ENCODE measurements around the gene SLC4A8. TPM values are rescaled to one million over a fixed set of nuclear protein-coding genes. Genes with fewer than 3 reads are reported as not detected.

SLC4A8 gene
- total and polyA plus RNA-seq, 9 of the 15 experiments (the other 6 are each of a cell fraction or from before 2014, with no cell fraction given) = 0.04 to 1.5 (median 0.12) TPM; not detected in 2

GRCh38 chr12:51519755-51520154 is 95.1 kb downstream of the SLC4A8 start:
- no peak overlapping the region for H3K27ac ChIP-seq (ENCODE audit: extremely low read depth, low read depth, low read length)
- intact Hi-C loops (cut with micrococcal nuclease) = no loop called here
- no peaks in the 10 kb centered on the region for H3K9me1 ChIP-seq (ENCODE audit: control insufficient read depth, insufficient read depth, low read length)
- H3K79me2 ChIP-seq (ENCODE audit: control insufficient read depth, insufficient read depth, low read length) = no peaks in the 10 kb centered on the region
- DNase-seq (ENCODE audit: extremely low read depth in 1 of 4, low spot score in 3 of 4) (no peak), FAIRE-seq (no peak), ATAC-seq (no peak)
- H2AFZ ChIP-seq (ENCODE audit: low read depth, low read length) = no peak overlapping the region
- peaks cover 17% of the 10 kb centered on the region for H4K20me1 ChIP-seq (replicated peaks; ENCODE audit: control insufficient read depth, insufficient read depth, low read length)
- WGBS (ENCODE audit: insufficient coverage, low coverage, missing lambda C conversion rate) = 0% methylated on average over 2 of the region's 2 CpGs
- H3K4me1 ChIP-seq (replicated peaks in 1 of 2; ENCODE audit: control insufficient read depth in 2 of 2, insufficient read depth in 2 of 2, low read length in 2 of 2) = peaks cover 0 to 5% of the 10 kb centered on the region in 2 experiments; a peak in 3 of 5 replicates
- H3K4me2 ChIP-seq (ENCODE audit: insufficient read depth, low read length) = no peak overlapping the region
- in situ Hi-C loops (cut with MboI) = no loop called here
- no peak overlapping the region for H3K9ac ChIP-seq (ENCODE audit: insufficient read depth in 1 of 2, low read depth in 2 of 2, low read length in 2 of 2)
- ChIA-PET POLR2A (no interaction called here), CTCF (ENCODE audit: low intra/inter-chr PET ratio) (interaction anchor here (0.6 kb wide), 1 partner anchor 505 kb away, joined by 3 read pairs; no protein-coding TSS in a partner anchor)
- H3K27me3 ChIP-seq (ENCODE audit: control insufficient read depth in 2 of 2, insufficient read depth in 2 of 2, low read length in 2 of 2) = peaks cover 0 to 14% of the 10 kb centered on the region in 2 experiments; a peak in 3 of 5 replicates
- BruUV-seq (replicated peaks) = no TSS peak
- no peaks in the 10 kb centered on the region for H3K9me3 ChIP-seq (replicated peaks; ENCODE audit: control insufficient read depth, insufficient read depth, low read depth, low read length)
- no peaks in the 10 kb centered on the region for H3K36me3 ChIP-seq (ENCODE audit: control insufficient read depth, insufficient read depth, low read length)
- no peak overlapping the region for H3K4me3 ChIP-seq
- TF ChIP-seq POLR2AphosphoS5 (IDR thresholded peaks at IDR 0.05; ENCODE audit: control insufficient read depth, insufficient read depth, low read depth, low read length) (no peak), NFYB (IDR thresholded peaks at IDR 0.05; ENCODE audit: extremely low read depth, insufficient read length) (no peak), ZFP36 (IDR thresholded peaks at IDR 0.05; ENCODE audit: low read depth, low read length, partially characterized antibody) (no peak), RNF2 (IDR thresholded peaks at IDR 0.05) (no peak), CCAR2 (IDR thresholded peaks at IDR 0.05; ENCODE audit: low read depth, low read length) (no peak), OTX1 (CRISPR knock-in tag; IDR thresholded peaks at IDR 0.05) (no peak), ZEB2 (IDR thresholded peaks at IDR 0.05) (no peak), GABPB2 (CRISPR knock-in tag; conservative IDR thresholded peaks at IDR 0.05) (no peak), ZC3H4 (CRISPR knock-in tag; IDR thresholded peaks at IDR 0.05; ENCODE audit: borderline replicate concordance) (no peak), SRF (CRISPR knock-in tag; IDR thresholded peaks at IDR 0.05) (no peak), AFF4 (CRISPR knock-in tag; IDR thresholded peaks at IDR 0.05) (no peak)

Measured in K562 (cell line).